Osteocyte (in vitro differentiated cells): Measurements from ENCODE around the gene CHRNB4. TPM values are rescaled to one million over a fixed set of nuclear protein-coding genes. Genes with fewer than 3 reads are reported as not detected.

Experiments
- DNase-seq: peaks from one replicate; pipeline ENCODE4 v3.0.0; 2021; ENCODE audit warnings: mixed read lengths; ENCODE audit not compliant: unreplicated experiment; ENCODE audit errors: extremely low spot score
- H3K27ac Mint-ChIP-seq: one replicate; pipeline ENCODE4 v1.8.0; 2021; ENCODE audit warnings: mild to moderate bottlenecking, mixed read lengths; ENCODE audit not compliant: unreplicated experiment
- H3K27me3 Mint-ChIP-seq: one replicate; pipeline ENCODE4 v1.8.0; 2021; ENCODE audit warnings: mixed read lengths; ENCODE audit not compliant: unreplicated experiment
- H3K36me3 Mint-ChIP-seq: one replicate; pipeline ENCODE4 v1.8.0; 2021; ENCODE audit warnings: mixed read lengths; ENCODE audit not compliant: unreplicated experiment
- H3K4me1 Mint-ChIP-seq: one replicate; pipeline ENCODE4 v1.8.0; 2021; ENCODE audit warnings: mixed read lengths; ENCODE audit not compliant: unreplicated experiment
- H3K4me3 Mint-ChIP-seq: one replicate; pipeline ENCODE4 v1.8.0; 2021; ENCODE audit warnings: mild to moderate bottlenecking, moderate library complexity, mixed read lengths; ENCODE audit not compliant: unreplicated experiment
- H3K9me3 Mint-ChIP-seq: one replicate; pipeline ENCODE4 v1.8.0; 2021; ENCODE audit warnings: mixed read lengths; ENCODE audit not compliant: unreplicated experiment
- CTCF ChIP-seq: fragments of 200-600 bp; sonication (generic); IDR thresholded peaks from 2 replicates; pipeline ENCODE4 v1.5.0; 2021; ENCODE audit warnings: antibody characterized with exemption, mild to moderate bottlenecking, moderate library complexity
- total RNA-seq: library from RNA; stranded (reverse); gene quantifications from 2 replicates; pipeline ENCODE4 v1.2.1, GENCODE V29; 2021

Gene CHRNB4
- total RNA-seq, 1 donor from 2014 or later = not detected

- peaks cover 34% of the 10 kb centered on the region for H3K27me3 Mint-ChIP-seq
- DNase-seq = peak; percentile 59
- H3K4me1 Mint-ChIP-seq = no peaks in the 10 kb centered on the region
- no peak for TF ChIP-seq CTCF
- no peak overlapping the region for H3K4me3 Mint-ChIP-seq
- H3K9me3 Mint-ChIP-seq = no peaks in the 10 kb centered on the region
- no peak overlapping the region for H3K27ac Mint-ChIP-seq
- H3K36me3 Mint-ChIP-seq = no peaks in the 10 kb centered on the region
Observed at GRCh38 chr15:78605201-78605600, 35.8 kb downstream of the CHRNB4 start.

GRCh38 chr15:78604420-78604819 is 36.6 kb downstream of the CHRNB4 start:
- Mint-ChIP-seq H3K9me3 (no peaks in the 10 kb centered on the region), H3K4me3 (no peak overlapping the region), H3K27me3 (peaks cover 28% of the 10 kb centered on the region), H3K4me1 (no peaks in the 10 kb centered on the region), H3K27ac (no peak overlapping the region), H3K36me3 (no peaks in the 10 kb centered on the region)
- TF ChIP-seq CTCF = no peak
- DNase-seq = peak; percentile 54

- no peaks in the 10 kb centered on the region for H3K36me3 Mint-ChIP-seq
- H3K4me1 Mint-ChIP-seq = no peaks in the 10 kb centered on the region
- TF ChIP-seq CTCF = no peak
- no peak overlapping the region for H3K27ac Mint-ChIP-seq
- no peak overlapping the region for H3K4me3 Mint-ChIP-seq
- peak; percentile 21 for DNase-seq
- H3K27me3 Mint-ChIP-seq = peaks cover 22% of the 10 kb centered on the region
- no peaks in the 10 kb centered on the region for H3K9me3 Mint-ChIP-seq
Observed at GRCh38 chr15:78603467-78603866, 37.5 kb downstream of the CHRNB4 start.

- Mint-ChIP-seq H3K36me3 (no peaks in the 10 kb centered on the region), H3K27me3 (peaks cover 6% of the 10 kb centered on the region), H3K9me3 (no peaks in the 10 kb centered on the region), H3K4me1 (no peaks in the 10 kb centered on the region), H3K4me3 (no peak overlapping the region), H3K27ac (no peak overlapping the region)
- DNase-seq = no peak
- TF ChIP-seq CTCF = no peak
Observed at GRCh38 chr15:78599189-78599588, 41.8 kb downstream of the CHRNB4 start.

GRCh38 chr15:78598348-78598747 is 42.7 kb downstream of the CHRNB4 start:
- no peaks in the 10 kb centered on the region for H3K4me1 Mint-ChIP-seq
- H3K27me3 Mint-ChIP-seq = no peaks in the 10 kb centered on the region
- DNase-seq = no peak
- H3K36me3 Mint-ChIP-seq = no peaks in the 10 kb centered on the region
- no peak for TF ChIP-seq CTCF
- H3K4me3 Mint-ChIP-seq = no peak overlapping the region
- H3K9me3 Mint-ChIP-seq = no peaks in the 10 kb centered on the region
- no peak overlapping the region for H3K27ac Mint-ChIP-seq
